Neural progenitor cell (in vitro differentiated cells): Measurements from ENCODE around the gene HOXA13. TPM values are rescaled to one million over a fixed set of nuclear protein-coding genes. Genes with fewer than 3 reads are reported as not detected.

Experiments
- DNase-seq: peaks from one replicate; pipeline ENCODE4 v3.0.0-alpha.2; 2016; ENCODE audit warnings: low spot score
- H2AFZ ChIP-seq: fragments of 200-600 bp; sonication (generic); replicated peaks from 2 replicates; pipeline ENCODE4 v1.6.1; 2016; ENCODE audit warnings: antibody characterized with exemption
- H3F3A ChIP-seq: fragments of 200-600 bp; sonication (generic); 2 replicates; pipeline ENCODE4 v1.6.1; 2016; ENCODE audit warnings: antibody characterized with exemption, low read depth
- H3K27ac ChIP-seq: fragments of 200-600 bp; sonication (generic); 2 replicates; pipeline ENCODE4 v1.5.1; 2016; ENCODE audit warnings: mild to moderate bottlenecking
- H3K27me3 ChIP-seq: fragments of 200-600 bp; sonication (generic); 2 replicates; pipeline ENCODE4 v1.6.1; 2016; ENCODE audit warnings: mild to moderate bottlenecking, moderate library complexity
- H3K36me3 ChIP-seq: fragments of 200-600 bp; sonication (generic); 2 replicates; pipeline ENCODE4 v1.5.1; 2016
- H3K4me1 ChIP-seq: fragments of 200-600 bp; sonication (generic); 2 replicates; pipeline ENCODE4 v1.6.1; 2016; ENCODE audit warnings: mixed run types
- H3K4me2 ChIP-seq: fragments of 200-600 bp; sonication (generic); 2 replicates; pipeline ENCODE4 v1.6.1; 2016
- H3K4me3 ChIP-seq: fragments of 200-600 bp; sonication (generic); 2 replicates; pipeline ENCODE4 v1.5.1; 2016
- H3K79me2 ChIP-seq: fragments of 200-600 bp; sonication (generic); 2 replicates; pipeline ENCODE4 v1.6.1; 2016; ENCODE audit warnings: low read depth
- H3K9ac ChIP-seq: fragments of 200-600 bp; sonication (generic); 2 replicates; pipeline ENCODE4 v1.6.1; 2016
- H3K9me3 ChIP-seq: fragments of 200-600 bp; sonication (generic); 2 replicates; pipeline ENCODE4 v1.5.1; 2016; ENCODE audit warnings: low read depth
- H4K20me1 ChIP-seq: fragments of 200-600 bp; sonication (generic); 2 replicates; pipeline ENCODE4 v1.6.1; 2016; ENCODE audit warnings: low read depth
- H3K27ac Mint-ChIP-seq: 3 replicates; pipeline ENCODE4 v1.8.0; 2021; ENCODE audit warnings: mixed read lengths
- H3K27me3 Mint-ChIP-seq: 2 replicates; pipeline ENCODE4 v1.8.0; 2022; ENCODE audit warnings: low read depth, mild to moderate bottlenecking, inconsistent platforms, moderate library complexity, mixed read lengths; ENCODE audit not compliant: insufficient read depth
- H3K36me3 Mint-ChIP-seq: 3 replicates; pipeline ENCODE4 v1.8.0; 2021; ENCODE audit warnings: mixed read lengths
- H3K4me1 Mint-ChIP-seq: 3 replicates; pipeline ENCODE4 v1.8.0; 2021; ENCODE audit warnings: mixed read lengths
- H3K4me3 Mint-ChIP-seq: 3 replicates; pipeline ENCODE4 v1.8.0; 2021; ENCODE audit warnings: mild to moderate bottlenecking, moderate library complexity, mixed read lengths
- H3K9me3 Mint-ChIP-seq: 3 replicates; pipeline ENCODE4 v1.8.0; 2020; ENCODE audit warnings: mixed read lengths
- EZH2 ChIP-seq: fragments of 200-600 bp; sonication (generic); IDR thresholded peaks from 2 replicates; pipeline ENCODE4 v1.6.1; 2017; ENCODE audit warnings: antibody characterized with exemption, mild to moderate bottlenecking, moderate library complexity
- EZH2phosphoT487 ChIP-seq: fragments of 200-600 bp; sonication (generic); IDR thresholded peaks from 2 replicates; pipeline ENCODE4 v1.6.1; 2017; ENCODE audit warnings: antibody characterized with exemption
- total RNA-seq: library from RNA; depleted of rRNA; stranded (reverse); fragments of >200 nt; gene quantifications from 2 replicates; pipeline ENCODE4 v1.2.3, GENCODE V29; 2015; ENCODE audit warnings: low replicate concordance
- TF ChIP-seq, protein P1 (sequence below): fragments of 200-600 bp; sonication (generic); IDR thresholded peaks from 2 replicates; pipeline ENCODE4 v1.5.1; 2017; ENCODE audit warnings: antibody characterized with exemption, mild to moderate bottlenecking

Gene HOXA13
- total RNA-seq, 1 donor from 2014 or later: not detected

DNA sequence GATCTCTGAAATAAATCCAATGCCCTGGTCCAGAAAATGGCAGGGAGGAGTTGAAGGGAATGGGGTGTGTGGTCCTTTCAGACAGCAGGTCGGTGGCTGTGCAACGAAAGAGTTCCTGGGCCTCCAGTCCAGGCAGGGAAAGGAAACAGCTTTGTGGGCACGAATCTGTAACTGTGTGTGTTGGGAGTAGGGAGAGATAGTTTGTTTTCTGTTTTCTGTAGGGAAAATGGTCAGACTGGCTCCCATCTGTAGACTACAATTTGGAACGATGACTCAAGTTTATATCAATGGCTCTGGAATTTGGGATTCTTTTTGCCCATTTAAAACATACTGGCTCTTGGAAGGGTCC lies 32.0 kb downstream of the HOXA13 start:
- Mint-ChIP-seq H3K36me3 (no peaks in the 10 kb centered on the region), H3K4me3 (no peak overlapping the region), H3K9me3 (peaks cover 6% of the 10 kb centered on the region), H3K27me3 (peaks cover 86% of the 10 kb centered on the region), H3K27ac (no peak overlapping the region), H3K4me1 (peaks cover 2% of the 10 kb centered on the region)
- Histone ChIP-seq H3K9me3 (no peaks in the 10 kb centered on the region), H3K27me3 (peaks cover 100% of the 10 kb centered on the region), H3K79me2 (no peaks in the 10 kb centered on the region), H3K4me2 (no peak overlapping the region), H3K4me3 (no peak overlapping the region), H3K27ac (no peak overlapping the region), H3K9ac (no peak overlapping the region), H3K36me3 (no peaks in the 10 kb centered on the region), H3F3A (no peaks in the 10 kb centered on the region), H4K20me1 (peaks cover 94% of the 10 kb centered on the region), H2AFZ (no peak overlapping the region), H3K4me1 (no peaks in the 10 kb centered on the region)
- no peak for TF ChIP-seq EZH2
- TF ChIP-seq EZH2phosphoT487: no peak
- TF ChIP-seq, protein P1, sequence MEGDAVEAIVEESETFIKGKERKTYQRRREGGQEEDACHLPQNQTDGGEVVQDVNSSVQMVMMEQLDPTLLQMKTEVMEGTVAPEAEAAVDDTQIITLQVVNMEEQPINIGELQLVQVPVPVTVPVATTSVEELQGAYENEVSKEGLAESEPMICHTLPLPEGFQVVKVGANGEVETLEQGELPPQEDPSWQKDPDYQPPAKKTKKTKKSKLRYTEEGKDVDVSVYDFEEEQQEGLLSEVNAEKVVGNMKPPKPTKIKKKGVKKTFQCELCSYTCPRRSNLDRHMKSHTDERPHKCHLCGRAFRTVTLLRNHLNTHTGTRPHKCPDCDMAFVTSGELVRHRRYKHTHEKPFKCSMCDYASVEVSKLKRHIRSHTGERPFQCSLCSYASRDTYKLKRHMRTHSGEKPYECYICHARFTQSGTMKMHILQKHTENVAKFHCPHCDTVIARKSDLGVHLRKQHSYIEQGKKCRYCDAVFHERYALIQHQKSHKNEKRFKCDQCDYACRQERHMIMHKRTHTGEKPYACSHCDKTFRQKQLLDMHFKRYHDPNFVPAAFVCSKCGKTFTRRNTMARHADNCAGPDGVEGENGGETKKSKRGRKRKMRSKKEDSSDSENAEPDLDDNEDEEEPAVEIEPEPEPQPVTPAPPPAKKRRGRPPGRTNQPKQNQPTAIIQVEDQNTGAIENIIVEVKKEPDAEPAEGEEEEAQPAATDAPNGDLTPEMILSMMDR: no peak
- no peak for DNase-seq

DNA sequence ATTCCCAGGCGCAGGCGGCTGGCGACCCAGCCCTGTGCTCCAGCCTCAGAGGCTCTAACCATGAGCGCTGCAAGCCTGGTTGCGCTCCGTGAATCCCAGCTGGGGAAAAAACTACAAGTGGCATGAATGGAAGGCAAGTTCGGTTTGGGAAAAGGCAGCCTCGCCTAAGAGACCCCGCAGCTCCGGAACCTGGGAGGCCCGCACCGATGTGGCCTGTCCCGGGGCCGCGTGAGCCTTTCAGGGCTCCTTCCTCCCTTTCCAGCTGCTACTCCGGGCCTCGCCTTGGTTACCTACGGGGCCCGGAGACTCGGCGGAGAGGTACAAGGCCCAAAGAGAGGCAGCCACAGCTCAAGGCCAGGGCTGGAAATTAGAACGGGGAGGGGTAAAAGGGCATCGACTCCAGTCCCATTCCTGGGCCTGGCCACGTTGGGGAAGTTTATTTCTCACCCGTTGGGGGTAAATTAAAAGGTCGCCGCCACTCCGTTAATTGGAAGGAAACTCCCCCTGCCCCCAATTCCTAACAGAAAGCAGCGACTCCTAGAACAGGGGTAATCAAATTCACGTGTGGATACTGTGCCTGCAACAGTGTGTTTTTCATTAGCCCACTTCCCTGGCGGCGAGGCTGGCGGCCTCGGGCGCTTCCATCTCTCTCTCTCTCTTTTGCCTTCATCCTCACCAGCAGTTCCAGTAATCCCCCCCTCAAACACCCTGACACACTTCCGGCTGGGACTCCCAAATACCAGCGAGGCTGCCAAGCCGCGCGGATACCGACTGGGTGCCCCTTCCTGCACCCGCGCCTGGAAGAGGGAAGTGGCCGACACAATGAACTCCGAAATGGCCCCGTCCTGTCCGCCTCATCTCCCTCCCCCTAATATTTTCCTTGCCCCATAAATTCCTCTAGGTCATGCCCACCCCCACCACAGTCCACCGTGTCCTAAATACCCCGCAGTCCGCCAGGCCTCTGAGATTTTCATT lies 33.1 kb downstream of the HOXA13 start:
- Histone ChIP-seq H3K36me3 (no peaks in the 10 kb centered on the region), H3K27me3 (peaks cover 100% of the 10 kb centered on the region), H3K79me2 (no peaks in the 10 kb centered on the region), H3K4me3 (no peak overlapping the region), H3K4me1 (no peaks in the 10 kb centered on the region), H3K4me2 (no peak overlapping the region), H4K20me1 (peaks cover 83% of the 10 kb centered on the region), H3K27ac (no peak overlapping the region), H3K9me3 (no peaks in the 10 kb centered on the region), H3F3A (no peaks in the 10 kb centered on the region), H2AFZ (no peak overlapping the region), H3K9ac (no peak overlapping the region)
- TF ChIP-seq, protein P1: no peak
- TF ChIP-seq EZH2: peak; percentile 88
- peak; percentile 87 for TF ChIP-seq EZH2phosphoT487
- Mint-ChIP-seq H3K36me3 (no peaks in the 10 kb centered on the region), H3K27ac (no peak overlapping the region), H3K4me3 (no peak overlapping the region), H3K9me3 (peaks cover 3% of the 10 kb centered on the region), H3K4me1 (peaks cover 2% of the 10 kb centered on the region), H3K27me3 (peaks cover 90% of the 10 kb centered on the region)
- peak; percentile 43 for DNase-seq

DNA sequence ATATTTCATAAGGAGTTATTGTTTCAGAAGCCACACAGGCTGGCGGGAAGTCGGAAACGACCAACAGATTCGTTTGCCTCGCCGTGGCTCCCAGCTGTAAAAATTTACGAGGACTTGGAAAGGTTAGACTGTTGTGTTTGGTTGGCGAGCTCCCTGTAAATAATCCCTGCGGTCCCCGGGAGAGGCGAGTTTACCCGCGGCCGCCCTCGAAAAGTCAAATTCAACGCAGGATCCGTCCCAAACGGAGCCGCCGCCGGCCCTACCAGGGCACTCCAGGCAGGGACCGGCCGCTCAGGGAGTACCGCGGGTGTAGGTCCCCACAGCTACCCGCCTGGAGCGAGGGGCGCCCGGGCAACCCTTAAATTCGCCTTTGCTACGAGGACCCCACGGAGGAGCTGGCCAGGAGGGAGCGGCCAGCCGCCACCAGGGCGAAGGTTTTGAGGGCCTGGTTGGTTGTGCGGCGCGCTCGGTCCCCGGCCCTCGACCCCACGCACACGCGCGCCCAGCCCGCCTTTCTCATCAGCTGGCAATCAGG lies 33.8 kb downstream of the HOXA13 start:
- Histone ChIP-seq H2AFZ (no peak overlapping the region), H3K36me3 (no peaks in the 10 kb centered on the region), H3K27me3 (peaks cover 100% of the 10 kb centered on the region), H3F3A (no peaks in the 10 kb centered on the region), H3K4me2 (no peak overlapping the region), H3K79me2 (no peaks in the 10 kb centered on the region), H3K27ac (no peak overlapping the region), H3K9me3 (no peaks in the 10 kb centered on the region), H3K4me3 (no peak overlapping the region), H3K4me1 (no peaks in the 10 kb centered on the region), H4K20me1 (peaks cover 76% of the 10 kb centered on the region), H3K9ac (no peak overlapping the region)
- TF ChIP-seq, protein P1: no peak
- TF ChIP-seq EZH2 (no peak), EZH2phosphoT487 (no peak)
- Mint-ChIP-seq H3K9me3 (peaks cover 3% of the 10 kb centered on the region), H3K4me3 (no peak overlapping the region), H3K27me3 (peaks cover 87% of the 10 kb centered on the region), H3K27ac (no peak overlapping the region), H3K36me3 (no peaks in the 10 kb centered on the region), H3K4me1 (no peaks in the 10 kb centered on the region)
- DNase-seq: no peak
